Measurements from ENCODE around the gene SLC39A1.

- no peak for TF ChIP-seq POLR2A (IDR thresholded peaks at IDR 0.05)
- TF ChIP-seq, protein P1, sequence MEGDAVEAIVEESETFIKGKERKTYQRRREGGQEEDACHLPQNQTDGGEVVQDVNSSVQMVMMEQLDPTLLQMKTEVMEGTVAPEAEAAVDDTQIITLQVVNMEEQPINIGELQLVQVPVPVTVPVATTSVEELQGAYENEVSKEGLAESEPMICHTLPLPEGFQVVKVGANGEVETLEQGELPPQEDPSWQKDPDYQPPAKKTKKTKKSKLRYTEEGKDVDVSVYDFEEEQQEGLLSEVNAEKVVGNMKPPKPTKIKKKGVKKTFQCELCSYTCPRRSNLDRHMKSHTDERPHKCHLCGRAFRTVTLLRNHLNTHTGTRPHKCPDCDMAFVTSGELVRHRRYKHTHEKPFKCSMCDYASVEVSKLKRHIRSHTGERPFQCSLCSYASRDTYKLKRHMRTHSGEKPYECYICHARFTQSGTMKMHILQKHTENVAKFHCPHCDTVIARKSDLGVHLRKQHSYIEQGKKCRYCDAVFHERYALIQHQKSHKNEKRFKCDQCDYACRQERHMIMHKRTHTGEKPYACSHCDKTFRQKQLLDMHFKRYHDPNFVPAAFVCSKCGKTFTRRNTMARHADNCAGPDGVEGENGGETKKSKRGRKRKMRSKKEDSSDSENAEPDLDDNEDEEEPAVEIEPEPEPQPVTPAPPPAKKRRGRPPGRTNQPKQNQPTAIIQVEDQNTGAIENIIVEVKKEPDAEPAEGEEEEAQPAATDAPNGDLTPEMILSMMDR (IDR thresholded peaks at IDR 0.05), result no peak
- TF ChIP-seq POLR2AphosphoS5 (IDR thresholded peaks at IDR 0.05), result no peak
These were observed 27.1 kb downstream of the SLC39A1 start for GRCh38 chr1:153936011-153936802.

Data from suprapubic skin (tissue), 4 donors.